ENCODE measurements around the gene GP5.

Gene GP5

GRCh38 chr3:194395212-194395611, 3.9 kb downstream of the GP5 start:
- no peak for TF ChIP-seq CTCF (IDR thresholded peaks at IDR 0.05; ENCODE audit: borderline replicate concordance, insufficient read depth, low read depth, low read length)
- H3K4me3 ChIP-seq (ENCODE audit: low read depth, low read length), result no peak overlapping the region

GRCh38 chr3:194392576-194392975, 6.5 kb downstream of the GP5 start:
- no peak for TF ChIP-seq CTCF (IDR thresholded peaks at IDR 0.05; ENCODE audit: borderline replicate concordance, insufficient read depth, low read depth, low read length)

GRCh38 chr3:194390835-194391234, 8.2 kb downstream of the GP5 start:
- H3K4me3 ChIP-seq (ENCODE audit: low read depth, low read length), result no peak overlapping the region
- no peak for TF ChIP-seq CTCF (IDR thresholded peaks at IDR 0.05; ENCODE audit: borderline replicate concordance, insufficient read depth, low read depth, low read length)

More at GRCh38 chr3:194392576-194392975, 6.5 kb downstream of the GP5 start:
- no peak overlapping the region for H3K4me3 ChIP-seq (ENCODE audit: low read depth, low read length)

GRCh38 chr3:194389269-194389668, 9.8 kb downstream of the GP5 start:
- no peak overlapping the region for H3K4me3 ChIP-seq (ENCODE audit: low read depth, low read length)
- TF ChIP-seq CTCF (IDR thresholded peaks at IDR 0.05; ENCODE audit: borderline replicate concordance, insufficient read depth, low read depth, low read length), result no peak

- no peak for TF ChIP-seq CTCF (IDR thresholded peaks at IDR 0.05; ENCODE audit: borderline replicate concordance, insufficient read depth, low read depth, low read length)
- H3K4me3 ChIP-seq (ENCODE audit: low read depth, low read length), result no peak overlapping the region
These were observed 11.1 kb downstream of the GP5 start for GRCh38 chr3:194387926-194388418.

GRCh38 chr3:194387276-194387675, 11.8 kb downstream of the GP5 start:
- no peak for TF ChIP-seq CTCF (IDR thresholded peaks at IDR 0.05; ENCODE audit: borderline replicate concordance, insufficient read depth, low read depth, low read length)
- H3K4me3 ChIP-seq (ENCODE audit: low read depth, low read length), result no peak overlapping the region

- no peak for TF ChIP-seq CTCF (IDR thresholded peaks at IDR 0.05; ENCODE audit: borderline replicate concordance, insufficient read depth, low read depth, low read length)
- H3K4me3 ChIP-seq (ENCODE audit: low read depth, low read length), result no peak overlapping the region
These were observed 12.4 kb downstream of the GP5 start for GRCh38 chr3:194386648-194387047.

Data from GM12875 (cell line).